ENCODE measurements around the gene CASP9.

- no peak for TF ChIP-seq ZNF138 (tag by site-specific recombination; IDR thresholded peaks at IDR 0.05; ENCODE audit: borderline replicate concordance)
- no peak for TF ChIP-seq FEZF1 (tag by site-specific recombination; IDR thresholded peaks at IDR 0.05)
- no peak for TF ChIP-seq CTCF (tag by site-specific recombination; IDR thresholded peaks at IDR 0.05)
- no peak for TF ChIP-seq KLF10 (tag by site-specific recombination; IDR thresholded peaks at IDR 0.05)
- no peak for TF ChIP-seq ZNF133 (tag by site-specific recombination; IDR thresholded peaks at IDR 0.05)
- TF ChIP-seq ZNF629 (tag by site-specific recombination; IDR thresholded peaks at IDR 0.05) = no peak
- TF ChIP-seq REST (tag by site-specific recombination; IDR thresholded peaks at IDR 0.05) = no peak
- no peak for TF ChIP-seq ZBTB1 (tag by site-specific recombination; IDR thresholded peaks at IDR 0.05)
- TF ChIP-seq HOXA7 (CRISPR knock-in tag; IDR thresholded peaks at IDR 0.05; ENCODE audit: borderline replicate concordance) = no peak
These were observed 63.3 kb downstream of the CASP9 start for GRCh38 chr1:15460708-15461095.
